Measurements from ENCODE around the gene DNAJC15.

- TF ChIP-seq CTCF (IDR thresholded peaks at IDR 0.05), result no peak
- no peak for TF ChIP-seq POLR2AphosphoS5 (IDR thresholded peaks at IDR 0.05)
- no peak for TF ChIP-seq POLR2A (IDR thresholded peaks at IDR 0.05)
Observed at GRCh38 chr13:43003010-43003409, 20.4 kb upstream of the DNAJC15 start.
